ENCODE measurements around the gene MICAL3. TPM values are rescaled to one million over a fixed set of nuclear protein-coding genes. Genes with fewer than 3 reads are reported as not detected.
A peak's percentile ranks its signal among the peaks of the same experiment; 100 is the strongest.
"Not testable (repeated sequence)": the region's sequence is repeated elsewhere in the genome, so short reads cannot be mapped to it uniquely, and the experiment has no call there.

The MICAL3 gene
- polyA plus RNA-seq, 3 donors = 0.23 to 0.84 TPM; not detected in 1

DNA sequence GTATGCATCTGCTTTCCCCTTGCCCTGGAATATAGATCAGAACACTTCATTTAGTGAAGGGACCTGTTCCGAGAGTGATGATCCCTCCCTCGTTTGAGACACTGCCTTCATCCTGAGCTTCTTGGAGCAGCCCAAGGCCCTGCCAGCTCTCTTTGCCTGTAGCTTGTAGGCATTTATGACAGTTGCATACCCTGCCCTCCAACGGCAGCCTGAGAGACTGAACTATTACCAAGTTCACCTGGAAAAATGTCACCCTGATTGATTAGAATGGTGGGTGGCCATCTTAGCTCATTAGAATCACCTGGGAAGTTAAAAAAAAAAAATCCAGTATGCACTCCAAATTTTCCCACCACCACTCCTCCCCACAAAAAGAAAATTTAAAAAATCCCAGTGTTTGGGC lies 1.5 kb downstream of the MICAL3 start:
- 100% methylated on average over 2 of the region's 3 CpGs for WGBS (ENCODE audit: insufficient coverage)
- Histone ChIP-seq H3K27me3 (ENCODE audit: control insufficient read depth in 2 of 2, insufficient read depth in 2 of 2, low read length in 2 of 2) (peaks cover 25 to 48% of the 10 kb centered on the region in 2 donors), H2AFZ (ENCODE audit: insufficient read depth, low read depth, low read length, poor library complexity, severe bottlenecking) (no peak overlapping the region), H3K9ac (ENCODE audit: insufficient read depth, low read length, poor library complexity, severe bottlenecking) (no peak overlapping the region), H4K20me1 (ENCODE audit: insufficient read depth, low read length) (no peaks in the 10 kb centered on the region), H3K4me2 (replicated peaks; ENCODE audit: extremely low read depth, low read length, poor library complexity, severe bottlenecking) (no peak overlapping the region), H3K36me3 (replicated peaks in 1 of 2; ENCODE audit: control insufficient read depth in 1 of 2, insufficient read depth in 2 of 2, low read length in 2 of 2) (no peaks in the 10 kb centered on the region), H3K4me1 (ENCODE audit: control insufficient read depth in 1 of 2, insufficient read depth in 2 of 2, low read length in 2 of 2) (peaks cover 6 to 12% of the 10 kb centered on the region in 2 donors), H3K27ac (ENCODE audit: low read depth in 1 of 2, low read length in 2 of 2) (no peak overlapping the region), H3K79me2 (ENCODE audit: insufficient read depth, low read length) (no peaks in the 10 kb centered on the region), H3K9me3 (replicated peaks in 1 of 2; ENCODE audit: control insufficient read depth in 1 of 2, insufficient read depth in 1 of 2, low read length in 2 of 2) (peaks cover 0 to 6% of the 10 kb centered on the region in 2 donors), H3K4me3 (replicated peaks in 1 of 3; ENCODE audit: low read depth in 2 of 3, low read length in 3 of 3) (no peak overlapping the region)
- Mint-ChIP-seq H3K4me3 (peak overlapping the region in 1 of 2 donors; percentile 61), H3K27ac (no peak overlapping the region), H3K4me1 (peaks cover 15% of the 10 kb centered on the region), H3K36me3 (peaks cover 0 to 8% of the 10 kb centered on the region in 2 donors), H3K27me3 (ENCODE audit: low read depth in 3 of 3) (peaks cover 54 to 60% (median 57%) of the 10 kb centered on the region in 3 donors), H3K9me3 (peaks cover 0 to 9% (median 0%) of the 10 kb centered on the region in 7 donors)
- TF ChIP-seq, protein P1, sequence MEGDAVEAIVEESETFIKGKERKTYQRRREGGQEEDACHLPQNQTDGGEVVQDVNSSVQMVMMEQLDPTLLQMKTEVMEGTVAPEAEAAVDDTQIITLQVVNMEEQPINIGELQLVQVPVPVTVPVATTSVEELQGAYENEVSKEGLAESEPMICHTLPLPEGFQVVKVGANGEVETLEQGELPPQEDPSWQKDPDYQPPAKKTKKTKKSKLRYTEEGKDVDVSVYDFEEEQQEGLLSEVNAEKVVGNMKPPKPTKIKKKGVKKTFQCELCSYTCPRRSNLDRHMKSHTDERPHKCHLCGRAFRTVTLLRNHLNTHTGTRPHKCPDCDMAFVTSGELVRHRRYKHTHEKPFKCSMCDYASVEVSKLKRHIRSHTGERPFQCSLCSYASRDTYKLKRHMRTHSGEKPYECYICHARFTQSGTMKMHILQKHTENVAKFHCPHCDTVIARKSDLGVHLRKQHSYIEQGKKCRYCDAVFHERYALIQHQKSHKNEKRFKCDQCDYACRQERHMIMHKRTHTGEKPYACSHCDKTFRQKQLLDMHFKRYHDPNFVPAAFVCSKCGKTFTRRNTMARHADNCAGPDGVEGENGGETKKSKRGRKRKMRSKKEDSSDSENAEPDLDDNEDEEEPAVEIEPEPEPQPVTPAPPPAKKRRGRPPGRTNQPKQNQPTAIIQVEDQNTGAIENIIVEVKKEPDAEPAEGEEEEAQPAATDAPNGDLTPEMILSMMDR (IDR thresholded peaks at IDR 0.05) = no peak
- intact Hi-C loops (cut with micrococcal nuclease) = no loop called here
- no peak for DNase-seq

DNA sequence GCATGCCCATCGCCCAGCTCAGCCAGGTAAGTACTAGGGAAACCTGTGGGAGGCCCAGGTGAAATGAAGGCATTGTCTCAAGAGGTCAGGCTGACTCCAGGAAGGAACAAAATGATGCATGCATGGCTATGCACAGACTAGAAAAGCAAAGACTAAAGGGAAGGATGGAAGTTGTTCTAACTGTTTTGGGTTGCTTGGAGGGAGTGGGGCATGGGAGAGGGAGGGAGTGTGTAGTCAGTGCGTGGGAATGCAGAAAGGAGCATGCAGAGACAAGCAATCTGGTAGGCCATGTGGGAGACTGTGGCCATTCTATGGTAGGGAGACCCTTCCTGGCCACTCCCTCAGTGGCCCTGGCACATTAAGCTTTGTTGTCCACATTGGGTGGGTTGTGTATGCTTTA lies 2.9 kb downstream of the MICAL3 start:
- H3K36me3 ChIP-seq (replicated peaks in 1 of 2; ENCODE audit: control insufficient read depth in 1 of 2, insufficient read depth in 2 of 2, low read length in 2 of 2) = no peaks in the 10 kb centered on the region
- TF ChIP-seq, protein P1 (IDR thresholded peaks at IDR 0.05) = no peak
- DNase-seq = no peak
- WGBS (ENCODE audit: insufficient coverage) = 96% methylated on average over 2 of the region's 2 CpGs
- Mint-ChIP-seq H3K4me3 (no peak overlapping the region), H3K27ac (no peak overlapping the region), H3K4me1 (peaks cover 15% of the 10 kb centered on the region), H3K36me3 (peaks cover 0 to 8% of the 10 kb centered on the region in 2 donors), H3K27me3 (ENCODE audit: low read depth in 3 of 3) (peaks cover 41 to 49% (median 46%) of the 10 kb centered on the region in 3 donors), H3K9me3 (peaks cover 0 to 9% (median 0%) of the 10 kb centered on the region in 7 donors)
- no peak overlapping the region for H3K4me3 ChIP-seq (replicated peaks in 1 of 3; ENCODE audit: low read depth in 2 of 3, low read length in 3 of 3)
- H4K20me1 ChIP-seq (ENCODE audit: insufficient read depth, low read length) = no peaks in the 10 kb centered on the region
- no peak overlapping the region for H2AFZ ChIP-seq (ENCODE audit: insufficient read depth, low read depth, low read length, poor library complexity, severe bottlenecking)
- peaks cover 0 to 6% of the 10 kb centered on the region in 2 donors for H3K9me3 ChIP-seq (replicated peaks in 1 of 2; ENCODE audit: control insufficient read depth in 1 of 2, insufficient read depth in 1 of 2, low read length in 2 of 2)
- no peak overlapping the region for H3K27ac ChIP-seq (ENCODE audit: low read depth in 1 of 2, low read length in 2 of 2)
- H3K9ac ChIP-seq (ENCODE audit: insufficient read depth, low read length, poor library complexity, severe bottlenecking) = no peak overlapping the region
- H3K4me1 ChIP-seq (ENCODE audit: control insufficient read depth in 1 of 2, insufficient read depth in 2 of 2, low read length in 2 of 2) = peaks cover 6 to 12% of the 10 kb centered on the region in 2 donors
- no peaks in the 10 kb centered on the region for H3K79me2 ChIP-seq (ENCODE audit: insufficient read depth, low read length)
- intact Hi-C loops (cut with micrococcal nuclease) = no loop called here
- H3K4me2 ChIP-seq (replicated peaks; ENCODE audit: extremely low read depth, low read length, poor library complexity, severe bottlenecking) = no peak overlapping the region
- peaks cover 19 to 39% of the 10 kb centered on the region in 2 donors for H3K27me3 ChIP-seq (ENCODE audit: control insufficient read depth in 2 of 2, insufficient read depth in 2 of 2, low read length in 2 of 2)

GRCh38 chr22:18020743-18021142 lies 3.6 kb downstream of the MICAL3 start:
- H3K4me2 ChIP-seq (replicated peaks; ENCODE audit: extremely low read depth, low read length, poor library complexity, severe bottlenecking); H3K27ac Mint-ChIP-seq: not testable (repeated sequence)

More at GRCh38 chr22:18020743-18021142, 3.6 kb downstream of the MICAL3 start:
- H3K9me3 Mint-ChIP-seq; H3K36me3 Mint-ChIP-seq; H2AFZ ChIP-seq (ENCODE audit: insufficient read depth, low read depth, low read length, poor library complexity, severe bottlenecking); H3K79me2 ChIP-seq (ENCODE audit: insufficient read depth, low read length); H3K4me3 Mint-ChIP-seq; DNase-seq; H3K36me3 ChIP-seq (replicated peaks in 1 of 2; ENCODE audit: control insufficient read depth in 1 of 2, insufficient read depth in 2 of 2, low read length in 2 of 2); H3K9me3 ChIP-seq (replicated peaks in 1 of 2; ENCODE audit: control insufficient read depth in 1 of 2, insufficient read depth in 1 of 2, low read length in 2 of 2); intact Hi-C loops (cut with micrococcal nuclease); H3K27ac ChIP-seq (ENCODE audit: low read depth in 1 of 2, low read length in 2 of 2); H4K20me1 ChIP-seq (ENCODE audit: insufficient read depth, low read length); H3K4me3 ChIP-seq (replicated peaks in 1 of 3; ENCODE audit: low read depth in 2 of 3, low read length in 3 of 3); H3K9ac ChIP-seq (ENCODE audit: insufficient read depth, low read length, poor library complexity, severe bottlenecking): not testable (repeated sequence)
- peaks cover 35 to 42% (median 40%) of the 10 kb centered on the region in 3 donors for H3K27me3 Mint-ChIP-seq (ENCODE audit: low read depth in 3 of 3)
- no CpG with 5 or more reads among the region's 2 CpGs for WGBS (ENCODE audit: insufficient coverage)
- peaks cover 15% of the 10 kb centered on the region for H3K4me1 Mint-ChIP-seq
- H3K4me1 ChIP-seq (ENCODE audit: control insufficient read depth in 1 of 2, insufficient read depth in 2 of 2, low read length in 2 of 2) = peaks cover 6 to 12% of the 10 kb centered on the region in 2 donors
- peaks cover 18 to 32% of the 10 kb centered on the region in 2 donors for H3K27me3 ChIP-seq (ENCODE audit: control insufficient read depth in 2 of 2, insufficient read depth in 2 of 2, low read length in 2 of 2)

All from CD14-positive monocyte (primary cell).